Measurements from ENCODE around the gene HS6ST1. TPM values are rescaled to one million over a fixed set of nuclear protein-coding genes. Genes with fewer than 3 reads are reported as not detected.
"Not testable (repeated sequence)": the region's sequence is repeated elsewhere in the genome, so short reads cannot be mapped to it uniquely, and the experiment has no call there.

HS6ST1 gene
- polyA plus RNA-seq, 1 donor (not counting 4 experiments of a cell fraction or from before 2014, with no cell fraction given) = 6.3 TPM

DNA sequence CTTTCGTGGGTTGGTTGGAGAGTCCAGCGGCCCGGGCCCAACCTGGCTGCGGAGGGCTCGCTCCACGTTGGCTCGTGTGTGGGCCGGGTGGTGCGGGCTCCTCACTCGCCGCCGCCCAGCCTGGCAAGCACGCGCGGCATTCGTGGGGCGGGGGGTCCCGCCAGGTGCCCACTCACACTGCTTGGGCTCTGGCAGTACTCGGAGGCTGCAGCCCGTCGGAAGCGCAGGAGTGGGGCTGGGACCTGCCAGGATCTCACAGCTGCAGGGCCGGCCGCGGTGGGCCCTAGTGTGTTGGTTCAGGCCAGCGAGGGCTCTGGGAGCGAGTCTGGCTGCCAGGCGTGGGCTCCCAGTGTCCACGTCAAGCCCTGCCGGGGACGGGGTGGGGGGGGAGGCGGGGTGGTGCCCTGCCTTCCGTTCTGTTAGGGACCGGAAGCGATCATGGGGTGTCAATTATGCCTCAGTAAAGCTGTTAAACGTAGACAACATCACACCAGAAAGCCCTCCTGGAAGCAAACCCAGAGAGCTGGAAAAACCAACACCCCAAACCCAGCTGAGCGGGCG lies 1.0 kb upstream of the HS6ST1 start:
- Histone ChIP-seq H3K27me3 (ENCODE audit: control insufficient read depth, extremely low read depth, insufficient read depth, low read length) (no peaks in the 10 kb centered on the region), H3K27ac (ENCODE audit: control insufficient read depth, insufficient read depth, low read length) (no peak overlapping the region), H3K4me2 (ENCODE audit: control insufficient read depth, extremely low read depth, insufficient read depth, low read depth, low read length) (peak overlapping the region; percentile 71), H3K79me2 (ENCODE audit: control insufficient read depth, insufficient read depth, low read length) (peaks cover 32% of the 10 kb centered on the region), H3K9ac (ENCODE audit: control insufficient read depth, extremely low read depth, insufficient read depth, low read length) (no peak overlapping the region), H3K4me3 (ENCODE audit: control insufficient read depth in 2 of 3, extremely low read depth in 1 of 3, insufficient read depth in 2 of 3, low read depth in 1 of 3, low read length in 3 of 3) (no peak overlapping the region), H3K4me1 (ENCODE audit: control insufficient read depth, extremely low read depth, insufficient read depth, low read length) (peaks cover 14% of the 10 kb centered on the region), H3K9me1 (ENCODE audit: control insufficient read depth, extremely low read depth, insufficient read depth, low read length) (no peaks in the 10 kb centered on the region), H3K36me3 (ENCODE audit: control insufficient read depth in 2 of 2, extremely low read depth in 1 of 2, insufficient read depth in 2 of 2, low read length in 2 of 2) (peaks cover 0 to 6% of the 10 kb centered on the region in 2 experiments), H4K20me1 (ENCODE audit: control insufficient read depth, extremely low read depth, insufficient read depth, low read length) (peaks cover 26% of the 10 kb centered on the region), H3K9me3 (ENCODE audit: control insufficient read depth, low read depth, low read length) (no peaks in the 10 kb centered on the region), H2AFZ (ENCODE audit: control insufficient read depth, low read length) (no peak overlapping the region)
- FAIRE-seq (no peak), DNase-seq (ENCODE audit: low read depth, low spot score) (no peak)
- TF ChIP-seq, protein P1, sequence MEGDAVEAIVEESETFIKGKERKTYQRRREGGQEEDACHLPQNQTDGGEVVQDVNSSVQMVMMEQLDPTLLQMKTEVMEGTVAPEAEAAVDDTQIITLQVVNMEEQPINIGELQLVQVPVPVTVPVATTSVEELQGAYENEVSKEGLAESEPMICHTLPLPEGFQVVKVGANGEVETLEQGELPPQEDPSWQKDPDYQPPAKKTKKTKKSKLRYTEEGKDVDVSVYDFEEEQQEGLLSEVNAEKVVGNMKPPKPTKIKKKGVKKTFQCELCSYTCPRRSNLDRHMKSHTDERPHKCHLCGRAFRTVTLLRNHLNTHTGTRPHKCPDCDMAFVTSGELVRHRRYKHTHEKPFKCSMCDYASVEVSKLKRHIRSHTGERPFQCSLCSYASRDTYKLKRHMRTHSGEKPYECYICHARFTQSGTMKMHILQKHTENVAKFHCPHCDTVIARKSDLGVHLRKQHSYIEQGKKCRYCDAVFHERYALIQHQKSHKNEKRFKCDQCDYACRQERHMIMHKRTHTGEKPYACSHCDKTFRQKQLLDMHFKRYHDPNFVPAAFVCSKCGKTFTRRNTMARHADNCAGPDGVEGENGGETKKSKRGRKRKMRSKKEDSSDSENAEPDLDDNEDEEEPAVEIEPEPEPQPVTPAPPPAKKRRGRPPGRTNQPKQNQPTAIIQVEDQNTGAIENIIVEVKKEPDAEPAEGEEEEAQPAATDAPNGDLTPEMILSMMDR (optimal IDR thresholded peaks at IDR 0.05 in 1 of 3, IDR thresholded peaks at IDR 0.05 in 1 of 3, conservative IDR thresholded peaks at IDR 0.05 in 1 of 3; ENCODE audit: extremely low read depth in 1 of 3, insufficient read depth in 2 of 3, low read length in 3 of 3) = no peak
- TF ChIP-seq EZH2 (IDR thresholded peaks at IDR 0.05; ENCODE audit: low read length) = no peak
- dilution Hi-C loops (cut with MboI; ENCODE audit: extremely low pct_ligation_motif_present, low sequenced_read_pairs) = no loop called here

DNA sequence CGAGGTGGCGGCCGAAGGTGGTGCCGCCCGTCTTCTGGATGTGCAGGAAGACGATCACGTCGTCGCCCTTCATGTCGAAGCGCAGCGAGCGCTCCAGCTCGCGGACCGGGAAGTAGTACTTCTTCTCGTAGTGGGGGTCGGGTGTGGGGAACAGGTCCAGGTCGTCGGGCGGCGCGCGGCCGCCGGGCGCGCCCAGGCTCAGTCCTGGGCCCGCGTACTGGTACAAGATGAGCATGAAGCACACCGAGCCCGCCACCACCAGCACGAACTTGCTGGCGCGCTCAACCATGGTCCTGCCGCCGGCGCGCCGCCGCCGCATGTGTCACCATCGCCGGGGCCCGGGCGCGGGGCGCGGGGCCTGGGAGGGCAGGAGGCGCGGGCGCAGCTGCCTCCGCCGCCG lies 423 bp downstream of the HS6ST1 start:
- peaks cover 18% of the 10 kb centered on the region for H3K4me1 ChIP-seq (ENCODE audit: control insufficient read depth, extremely low read depth, insufficient read depth, low read length)
- H3K27me3 ChIP-seq (ENCODE audit: control insufficient read depth, extremely low read depth, insufficient read depth, low read length); DNase-seq (ENCODE audit: low read depth, low spot score); H3K9me1 ChIP-seq (ENCODE audit: control insufficient read depth, extremely low read depth, insufficient read depth, low read length); H3K4me2 ChIP-seq (ENCODE audit: control insufficient read depth, extremely low read depth, insufficient read depth, low read depth, low read length); H2AFZ ChIP-seq (ENCODE audit: control insufficient read depth, low read length); H3K36me3 ChIP-seq (ENCODE audit: control insufficient read depth in 2 of 2, extremely low read depth in 1 of 2, insufficient read depth in 2 of 2, low read length in 2 of 2); H3K27ac ChIP-seq (ENCODE audit: control insufficient read depth, insufficient read depth, low read length); H3K9ac ChIP-seq (ENCODE audit: control insufficient read depth, extremely low read depth, insufficient read depth, low read length); FAIRE-seq; dilution Hi-C loops (cut with MboI; ENCODE audit: extremely low pct_ligation_motif_present, low sequenced_read_pairs); H3K9me3 ChIP-seq (ENCODE audit: control insufficient read depth, low read depth, low read length): not testable (repeated sequence)
- H3K79me2 ChIP-seq (ENCODE audit: control insufficient read depth, insufficient read depth, low read length) = peaks cover 46% of the 10 kb centered on the region
- H4K20me1 ChIP-seq (ENCODE audit: control insufficient read depth, extremely low read depth, insufficient read depth, low read length) = peaks cover 37% of the 10 kb centered on the region
- H3K4me3 ChIP-seq (ENCODE audit: control insufficient read depth in 2 of 3, extremely low read depth in 1 of 3, insufficient read depth in 2 of 3, low read depth in 1 of 3, low read length in 3 of 3) = peak overlapping the region in 2 of 3 experiments; percentile 34 to 69

DNA sequence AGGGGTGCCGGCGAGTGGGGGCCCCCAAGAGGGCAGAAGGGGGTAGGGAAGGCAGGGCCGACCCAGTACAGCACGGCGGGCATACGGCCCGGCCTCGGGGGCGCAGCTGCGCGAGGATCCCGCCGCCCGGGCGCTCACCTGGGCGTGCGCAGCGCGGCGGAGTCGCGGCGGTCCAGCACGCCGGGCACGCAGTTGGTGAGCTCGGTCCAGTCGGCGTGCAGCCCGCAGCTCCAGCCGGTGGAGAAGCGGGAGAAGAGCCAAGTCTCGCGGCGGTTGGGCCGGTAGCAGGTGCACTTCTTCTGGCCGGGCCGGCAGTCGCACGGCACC lies 806 bp downstream of the HS6ST1 start:
- H3K36me3 ChIP-seq (ENCODE audit: control insufficient read depth in 2 of 2, extremely low read depth in 1 of 2, insufficient read depth in 2 of 2, low read length in 2 of 2); H3K27me3 ChIP-seq (ENCODE audit: control insufficient read depth, extremely low read depth, insufficient read depth, low read length); FAIRE-seq; dilution Hi-C loops (cut with MboI; ENCODE audit: extremely low pct_ligation_motif_present, low sequenced_read_pairs); H3K9me1 ChIP-seq (ENCODE audit: control insufficient read depth, extremely low read depth, insufficient read depth, low read length); H3K27ac ChIP-seq (ENCODE audit: control insufficient read depth, insufficient read depth, low read length); H3K9me3 ChIP-seq (ENCODE audit: control insufficient read depth, low read depth, low read length); DNase-seq (ENCODE audit: low read depth, low spot score): not testable (repeated sequence)
- H3K4me1 ChIP-seq (ENCODE audit: control insufficient read depth, extremely low read depth, insufficient read depth, low read length) = peaks cover 18% of the 10 kb centered on the region
- peaks cover 41% of the 10 kb centered on the region for H4K20me1 ChIP-seq (ENCODE audit: control insufficient read depth, extremely low read depth, insufficient read depth, low read length)
- H2AFZ ChIP-seq (ENCODE audit: control insufficient read depth, low read length) = peak overlapping the region; percentile 3
- peak overlapping the region; percentile 58 for H3K9ac ChIP-seq (ENCODE audit: control insufficient read depth, extremely low read depth, insufficient read depth, low read length)
- H3K4me2 ChIP-seq (ENCODE audit: control insufficient read depth, extremely low read depth, insufficient read depth, low read depth, low read length) = peak overlapping the region; percentile 67
- peaks cover 50% of the 10 kb centered on the region for H3K79me2 ChIP-seq (ENCODE audit: control insufficient read depth, insufficient read depth, low read length)
- peak overlapping the region; percentile 69 to 93 (median 69) for H3K4me3 ChIP-seq (ENCODE audit: control insufficient read depth in 2 of 3, extremely low read depth in 1 of 3, insufficient read depth in 2 of 3, low read depth in 1 of 3, low read length in 3 of 3)
